ENCODE results near the gene NCDN. TPM values are rescaled to one million over a fixed set of nuclear protein-coding genes. Genes with fewer than 3 reads are reported as not detected.

Gene NCDN, protein sequence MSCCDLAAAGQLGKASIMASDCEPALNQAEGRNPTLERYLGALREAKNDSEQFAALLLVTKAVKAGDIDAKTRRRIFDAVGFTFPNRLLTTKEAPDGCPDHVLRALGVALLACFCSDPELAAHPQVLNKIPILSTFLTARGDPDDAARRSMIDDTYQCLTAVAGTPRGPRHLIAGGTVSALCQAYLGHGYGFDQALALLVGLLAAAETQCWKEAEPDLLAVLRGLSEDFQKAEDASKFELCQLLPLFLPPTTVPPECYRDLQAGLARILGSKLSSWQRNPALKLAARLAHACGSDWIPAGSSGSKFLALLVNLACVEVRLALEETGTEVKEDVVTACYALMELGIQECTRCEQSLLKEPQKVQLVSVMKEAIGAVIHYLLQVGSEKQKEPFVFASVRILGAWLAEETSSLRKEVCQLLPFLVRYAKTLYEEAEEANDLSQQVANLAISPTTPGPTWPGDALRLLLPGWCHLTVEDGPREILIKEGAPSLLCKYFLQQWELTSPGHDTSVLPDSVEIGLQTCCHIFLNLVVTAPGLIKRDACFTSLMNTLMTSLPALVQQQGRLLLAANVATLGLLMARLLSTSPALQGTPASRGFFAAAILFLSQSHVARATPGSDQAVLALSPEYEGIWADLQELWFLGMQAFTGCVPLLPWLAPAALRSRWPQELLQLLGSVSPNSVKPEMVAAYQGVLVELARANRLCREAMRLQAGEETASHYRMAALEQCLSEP
- 10.2 and 13.8 TPM in 2 replicates for total RNA-seq

DNA sequence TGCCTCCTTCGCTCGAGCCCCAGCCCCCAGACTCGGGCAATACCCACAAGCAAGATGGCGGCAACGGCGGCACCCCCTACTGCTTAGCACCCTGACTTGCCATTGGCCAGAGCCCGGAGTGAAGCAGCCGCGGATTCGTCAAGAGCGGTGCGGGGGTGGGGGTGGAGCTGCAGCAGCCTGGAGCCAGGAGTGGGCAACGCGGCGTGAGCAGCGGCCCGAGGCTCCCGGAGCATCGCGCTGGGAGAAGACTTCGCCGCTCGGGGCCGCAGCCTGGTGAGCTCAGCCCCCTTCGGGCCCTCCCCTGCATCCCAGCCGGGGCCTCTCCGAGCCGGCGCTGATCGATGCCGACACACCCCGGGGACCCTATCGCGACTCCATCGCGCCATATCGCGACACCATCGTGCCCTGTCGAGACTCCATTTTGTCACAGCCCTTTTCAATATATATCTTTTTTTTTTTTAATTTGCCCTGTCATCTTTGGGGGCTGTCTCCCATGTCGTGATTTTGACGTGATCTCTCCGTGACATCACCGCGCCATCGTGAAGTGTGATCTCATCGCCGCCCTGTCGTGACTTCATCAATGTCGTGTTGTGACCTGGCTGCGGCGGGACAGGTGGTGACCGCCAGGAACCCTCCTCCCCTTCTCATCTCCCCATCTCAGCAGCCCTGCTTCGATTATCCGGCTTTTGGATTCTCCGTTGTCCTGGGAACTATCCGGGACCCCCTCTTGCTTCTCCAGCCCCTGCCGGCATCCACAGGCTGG is at the start of gene NCDN:
Gene NCDN (plus strand): TSS at position 189 of the 763 bp plus-strand sequence. CDS start 392 bp downstream, at position 581.

DNA sequence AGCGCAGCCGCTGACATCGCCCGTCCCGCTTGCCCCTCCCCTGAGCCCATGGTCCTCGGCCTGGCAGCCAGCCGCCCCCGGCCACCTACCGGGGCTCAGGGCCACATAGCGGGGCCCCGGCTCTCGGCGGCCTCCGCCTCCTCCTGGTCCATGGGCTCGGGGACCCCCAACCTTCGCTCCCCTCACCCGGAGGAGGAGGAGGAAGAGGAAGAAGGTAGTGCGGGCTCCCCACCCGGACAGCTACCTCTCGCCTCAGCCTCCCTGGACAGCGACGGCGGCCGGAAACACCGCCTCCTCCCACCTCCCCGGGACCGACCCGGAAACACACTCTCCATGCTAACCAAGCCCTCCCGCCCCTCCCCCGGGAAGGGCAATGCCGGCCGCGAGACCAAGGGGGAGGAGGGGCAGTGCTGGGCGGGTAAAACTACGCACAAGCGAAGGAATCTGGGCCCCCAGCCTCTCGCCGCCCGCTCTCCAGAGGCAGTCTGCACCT is 435 bp upstream of the NCDN start, which contains the start of gene KIAA0319L:
Gene KIAA0319L (minus strand): TSS at position 286 of the 493 bp plus-strand sequence. CDS start 2,912 bp downstream, outside the sequence.

DNA sequence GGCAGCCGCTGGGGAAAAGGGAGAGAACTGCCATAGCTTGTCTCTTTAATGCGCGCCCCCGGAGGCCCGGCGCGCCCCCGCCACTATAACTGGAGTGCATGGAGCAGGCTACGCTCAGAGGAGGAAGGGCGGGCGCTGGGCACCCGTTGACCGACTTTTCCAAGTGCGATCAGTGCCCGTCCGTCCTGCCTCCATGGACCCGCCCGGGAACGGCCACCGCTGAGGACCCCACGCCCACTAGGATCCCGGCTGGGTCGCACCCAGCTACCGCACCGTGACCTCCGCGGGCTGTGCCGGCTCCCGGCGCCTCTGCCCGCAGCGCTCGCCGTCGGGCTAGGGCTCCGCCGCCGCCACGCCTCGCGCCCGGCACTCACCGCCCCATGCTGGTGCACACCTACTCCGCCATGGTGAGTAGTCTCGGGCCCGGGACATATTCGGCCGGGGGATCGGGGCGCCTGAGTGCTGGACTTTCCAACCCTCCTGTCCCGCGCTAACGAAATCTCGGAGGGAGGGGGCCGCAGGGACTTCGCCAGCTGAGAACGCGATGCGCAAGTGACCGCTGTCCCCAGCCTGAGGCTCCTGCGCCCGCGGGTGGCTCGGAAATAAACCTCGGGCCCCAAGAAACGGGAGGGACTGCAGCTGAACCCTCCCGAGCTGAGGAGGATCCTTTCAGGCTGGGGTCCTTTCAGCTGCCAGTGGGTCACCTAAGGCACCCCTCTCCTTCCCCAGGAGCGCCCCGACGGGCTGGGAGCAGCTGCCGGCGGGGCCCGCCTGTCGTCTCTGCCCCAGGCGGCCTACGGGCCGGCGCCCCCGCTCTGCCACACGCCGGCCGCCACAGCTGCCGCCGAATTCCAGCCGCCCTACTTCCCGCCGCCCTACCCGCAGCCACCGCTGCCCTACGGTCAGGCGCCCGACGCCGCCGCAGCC is 15.9 kb downstream of the NCDN start, which contains the start of gene TFAP2E:
Gene TFAP2E (plus strand): TSS at position 117 of the 927 bp plus-strand sequence. CDS start 264 bp downstream, at position 381.

Other genes starting within 250 kb of the NCDN start
- gene KIAA0319L, start 396 bp upstream of the NCDN start, total RNA-seq, result 23.6 and 40.4 TPM in 2 replicates
- 0.09 TPM in 1 of 2 replicates, not detected in the other for gene TFAP2E, start 15.5 kb downstream of the NCDN start, total RNA-seq
- 17.5 and 22.2 TPM in 2 replicates for gene PSMB2, start 83.7 kb downstream of the NCDN start, total RNA-seq
- 17.5 and 20.5 TPM in 2 replicates for gene C1orf216, start 161.1 kb downstream of the NCDN start, total RNA-seq
- 6.7 and 18.4 TPM in 2 replicates for gene CLSPN, start 212.2 kb downstream of the NCDN start, total RNA-seq